Suppressor macrophage treated with lipopolysaccharide for 1 hour (primary cell): ENCODE results near the gene RPS19BP1.
"Not testable (repeated sequence)": the region's sequence is repeated elsewhere in the genome, so short reads cannot be mapped to it uniquely, and the experiment has no call there.

ENCODE experiments used
- DNase-seq, 3 donors: peaks; one replicate each; pipeline ENCODE4 v3.0.0-alpha.2; 2020 to 2022

RPS19BP1 gene

DNA sequence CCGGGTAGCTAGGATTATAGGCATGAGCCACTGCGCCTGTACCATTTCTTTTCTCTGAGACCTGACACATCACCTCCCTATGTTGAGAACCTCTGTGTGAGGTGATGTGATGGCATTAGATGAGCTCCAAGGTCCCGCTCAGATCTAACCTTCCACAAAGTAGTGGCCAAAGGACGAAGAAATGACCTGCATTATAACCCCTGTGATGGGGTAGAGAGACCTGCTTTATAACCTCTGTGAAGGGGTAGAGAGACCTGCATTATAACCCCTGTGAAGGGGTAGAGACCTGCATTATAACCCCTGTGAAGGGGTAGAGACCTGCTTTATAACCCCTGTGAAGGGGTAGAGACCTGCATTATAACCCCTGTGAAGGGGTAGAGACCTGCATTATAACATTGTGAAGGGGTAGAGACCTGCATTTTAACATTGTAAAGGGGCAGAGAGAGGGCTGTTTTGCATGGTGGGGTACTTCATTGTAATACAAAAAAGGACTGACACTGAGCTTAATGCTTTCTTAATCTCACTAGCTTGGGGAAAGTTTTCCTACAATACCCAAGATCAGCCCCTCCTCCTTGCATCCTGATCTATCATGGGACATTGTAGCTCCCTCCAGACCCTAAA lies 21.9 kb downstream of the RPS19BP1 start:
- no peak for DNase-seq

DNA sequence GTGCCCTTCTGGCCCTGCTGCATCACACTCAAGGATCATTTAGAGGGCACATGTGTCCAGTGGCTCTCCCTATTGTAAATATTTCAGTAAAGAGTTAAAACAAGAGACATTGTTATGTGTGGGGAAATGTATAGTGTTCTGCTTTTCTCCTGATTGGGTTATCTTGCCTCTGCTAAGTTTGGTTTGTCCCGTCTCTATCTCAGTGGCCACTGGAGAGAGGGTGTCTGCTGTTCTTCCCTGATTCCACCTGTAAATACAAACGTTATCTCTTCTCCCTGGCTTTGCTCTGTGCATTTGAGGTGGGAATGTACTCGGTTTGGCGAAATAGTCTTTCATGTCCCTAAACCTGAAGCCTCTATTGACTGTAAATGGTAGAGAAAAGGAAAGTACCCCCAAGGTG lies 24.2 kb downstream of the RPS19BP1 start:
- DNase-seq: no peak

DNA sequence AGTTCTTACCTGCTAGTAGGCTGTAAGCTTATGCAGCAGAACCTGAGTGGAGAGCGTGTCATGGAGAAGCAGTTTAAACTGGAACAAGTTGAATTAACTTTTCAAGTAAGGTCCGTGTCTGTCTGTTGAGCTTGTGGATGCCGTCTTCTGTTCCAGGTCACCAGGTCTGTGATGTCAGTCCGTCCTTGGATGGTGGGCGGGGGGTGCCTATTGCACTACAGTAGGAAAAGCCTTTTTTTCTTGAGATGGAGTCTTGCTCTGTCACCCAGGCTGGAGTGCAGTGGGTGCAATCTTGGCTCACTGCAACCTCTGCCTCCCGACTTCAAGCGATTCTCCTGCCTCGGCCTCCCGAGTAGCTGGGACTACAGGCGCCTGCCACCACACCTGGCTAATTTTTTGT lies 25.5 kb downstream of the RPS19BP1 start:
- not testable (repeated sequence) for DNase-seq

DNA sequence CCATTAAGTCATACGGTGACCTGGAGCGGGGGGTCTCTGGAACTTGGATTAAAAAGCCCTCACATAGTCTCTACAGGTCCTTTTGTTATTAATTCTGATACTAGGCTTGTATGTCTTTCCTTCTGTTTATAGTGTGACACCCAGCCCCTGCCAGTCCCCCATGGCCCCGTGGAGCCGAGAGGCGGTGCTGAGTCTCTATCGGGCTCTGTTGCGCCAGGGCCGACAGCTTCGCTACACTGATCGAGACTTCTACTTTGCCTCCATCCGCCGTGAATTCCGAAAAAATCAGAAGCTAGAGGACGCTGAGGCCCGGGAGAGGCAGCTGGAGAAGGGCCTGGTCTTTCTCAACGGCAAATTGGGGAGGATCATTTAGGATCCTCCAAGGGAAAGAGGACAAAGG lies 28.5 kb downstream of the RPS19BP1 start:
- no peak for DNase-seq

DNA sequence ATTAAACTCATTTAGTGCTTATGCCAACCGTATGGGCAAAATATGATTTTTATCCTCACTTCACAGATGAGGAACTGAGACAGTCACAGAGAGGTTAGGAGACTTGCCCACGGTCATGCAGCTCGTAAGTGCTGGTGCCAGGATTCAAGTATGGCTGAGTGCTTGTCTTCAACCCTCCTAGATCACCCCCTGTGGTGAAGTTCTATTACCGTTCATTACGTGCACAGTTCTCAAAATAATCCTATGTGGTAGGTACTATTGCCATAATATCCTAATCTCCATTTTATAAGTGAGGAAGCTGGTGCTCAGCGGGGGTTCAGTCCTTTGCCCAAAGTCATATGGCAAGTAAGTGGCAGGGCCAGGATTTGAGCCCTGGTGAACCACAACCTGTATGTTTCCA lies 28.9 kb downstream of the RPS19BP1 start:
- no peak for DNase-seq

DNA sequence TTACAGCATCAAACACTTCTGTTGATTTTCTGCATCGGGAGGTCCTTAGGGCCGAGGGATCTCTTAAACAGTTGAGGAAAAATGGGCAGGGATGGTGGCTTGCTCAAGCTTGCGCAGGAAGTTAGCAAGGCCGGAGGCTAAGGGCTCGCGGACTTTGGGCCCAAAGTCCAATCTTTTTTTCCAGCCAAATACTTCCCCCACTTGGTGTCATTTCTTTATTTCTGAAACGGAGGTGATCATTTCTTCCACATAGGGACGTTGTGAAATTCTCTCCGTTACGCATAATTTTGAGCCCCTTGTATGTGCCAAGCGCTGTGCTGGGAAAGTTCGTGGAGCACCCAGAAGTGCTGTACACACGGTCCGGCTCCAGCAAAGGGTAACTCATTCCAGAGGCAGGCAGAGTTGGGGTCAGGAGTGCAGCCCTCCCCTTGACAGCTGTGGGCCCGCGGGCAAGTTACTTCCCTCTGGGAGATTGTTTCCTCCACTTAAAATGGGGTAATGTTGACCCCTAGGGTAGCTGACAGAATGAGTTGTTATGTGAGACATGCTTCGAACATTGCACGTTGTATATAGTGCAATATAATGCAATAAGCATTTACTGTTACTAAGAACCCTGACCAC lies 29.6 kb downstream of the RPS19BP1 start:
- peak; percentile 32 to 43 (median 41) for DNase-seq

DNA sequence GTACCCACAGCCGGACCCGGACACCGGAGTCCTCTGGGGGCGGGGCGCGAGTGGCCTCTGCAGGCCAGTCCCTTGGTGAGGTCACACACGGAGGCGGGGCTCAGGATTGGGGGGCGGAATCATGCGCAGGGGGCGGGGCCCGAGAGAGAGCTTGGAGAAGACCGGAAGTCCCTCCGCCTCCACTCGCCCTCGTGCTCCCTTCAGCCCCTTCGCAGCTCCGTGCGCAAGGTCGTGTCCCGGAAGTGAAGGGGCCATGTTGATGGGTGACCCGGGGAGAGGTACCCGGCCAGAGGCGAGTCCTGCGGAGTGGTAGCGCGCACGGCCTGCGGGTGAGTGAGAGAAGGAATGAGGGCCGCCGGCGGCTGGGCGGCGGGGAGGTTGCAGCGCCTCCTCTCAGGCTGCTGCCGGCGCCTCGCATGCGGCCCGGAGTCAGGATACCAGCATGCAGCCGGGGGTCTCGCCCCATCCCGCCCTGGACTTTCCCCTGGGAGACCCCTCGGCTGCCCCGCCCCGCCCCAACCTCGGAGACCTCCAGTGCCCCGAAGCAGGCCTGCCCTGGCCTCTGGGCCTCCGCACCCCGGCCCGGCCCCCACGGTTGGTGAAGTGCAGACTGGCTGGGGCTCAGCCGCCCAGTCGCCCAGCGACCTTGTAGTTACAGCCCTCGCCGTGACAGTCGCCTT lies 30.3 kb downstream of the RPS19BP1 start, which contains the start of gene MIEF1:
Gene MIEF1 (plus strand): TSS at position 182 of the 680 bp plus-strand sequence. CDS start 9,005 bp downstream, outside the sequence.
- DNase-seq: peak; percentile 97 to 99 (median 99)

DNA sequence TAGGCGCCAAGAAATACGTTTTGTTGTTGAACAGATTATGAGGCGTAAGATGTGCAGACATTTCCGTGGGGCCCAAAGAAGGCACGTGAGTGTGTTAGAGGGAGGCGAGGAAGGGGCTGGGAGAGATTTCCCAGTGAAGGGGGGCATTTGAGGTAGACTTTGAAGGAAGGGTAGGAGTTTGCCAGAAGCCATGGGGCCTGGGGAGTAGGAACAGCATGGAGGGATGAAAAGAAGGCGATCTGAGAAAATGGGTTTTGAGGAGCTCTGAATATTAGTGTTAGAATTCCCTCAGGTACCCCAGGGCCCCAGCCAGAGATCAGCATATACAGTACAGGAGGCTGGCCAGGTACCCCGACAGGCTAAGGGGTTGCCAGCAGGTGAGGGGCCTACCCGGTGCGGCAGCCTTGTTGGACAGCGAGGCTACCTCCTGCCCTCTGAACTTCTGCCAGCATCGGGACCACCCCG lies 30.9 kb downstream of the RPS19BP1 start:
- DNase-seq: no peak

DNA sequence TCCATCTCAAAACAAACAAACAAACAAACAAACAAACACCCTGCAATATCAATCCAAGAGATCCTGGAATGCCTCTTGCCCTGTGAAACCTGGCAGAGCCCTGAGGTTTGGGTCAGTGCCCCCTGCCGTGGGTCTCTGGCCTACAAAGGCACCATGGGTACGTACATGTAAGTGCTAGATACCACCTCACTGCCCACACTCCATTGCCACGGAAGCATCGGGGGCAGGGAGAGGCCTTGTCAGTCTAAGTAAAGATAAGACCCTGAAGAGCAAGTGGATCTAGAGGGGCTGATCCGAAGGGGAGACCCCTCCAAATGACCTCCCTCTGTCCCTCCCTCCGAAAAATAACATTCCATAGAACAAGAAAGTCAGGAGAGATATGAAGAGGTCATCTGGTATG lies 32.4 kb downstream of the RPS19BP1 start:
- DNase-seq: no peak

DNA sequence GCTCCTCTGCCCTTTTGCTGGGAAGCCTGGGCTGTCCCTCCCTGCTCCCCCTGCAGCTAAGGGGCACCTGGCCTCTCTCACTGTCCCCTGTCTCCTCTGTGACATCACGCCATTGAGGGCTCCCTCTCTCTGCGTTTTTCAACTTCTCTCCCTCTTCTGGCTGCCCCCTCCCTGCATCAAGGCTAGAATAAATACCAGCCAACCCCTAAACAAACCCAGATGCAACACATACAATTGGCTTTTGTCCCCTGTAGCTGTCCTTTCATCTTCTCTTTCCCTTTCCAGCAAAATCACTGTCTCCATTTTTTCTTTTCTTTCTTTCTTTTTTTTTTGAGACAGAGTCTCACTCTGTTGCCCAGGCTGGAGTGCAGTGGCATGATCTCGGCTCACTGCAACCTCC lies 33.7 kb downstream of the RPS19BP1 start:
- DNase-seq: no peak

DNA sequence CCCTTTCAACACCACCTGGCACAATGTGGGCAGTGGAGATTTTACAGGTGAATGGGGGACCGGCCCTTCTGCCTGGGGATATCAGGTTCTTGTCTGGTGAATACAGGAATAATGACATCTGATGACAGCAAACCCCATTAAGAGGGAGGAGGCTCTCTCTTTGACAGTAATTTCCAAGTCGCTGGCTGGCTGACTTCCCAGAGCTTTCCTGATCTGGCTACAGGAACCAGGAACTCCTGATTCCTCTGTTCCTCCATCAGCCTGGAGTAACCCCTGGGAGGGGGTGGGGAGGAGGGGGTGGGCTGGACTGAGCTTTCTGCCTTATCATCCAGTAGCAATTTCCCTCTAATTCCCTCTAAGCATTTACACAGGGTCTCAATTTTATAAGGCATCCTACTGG lies 34.2 kb downstream of the RPS19BP1 start:
- DNase-seq: no peak

DNA sequence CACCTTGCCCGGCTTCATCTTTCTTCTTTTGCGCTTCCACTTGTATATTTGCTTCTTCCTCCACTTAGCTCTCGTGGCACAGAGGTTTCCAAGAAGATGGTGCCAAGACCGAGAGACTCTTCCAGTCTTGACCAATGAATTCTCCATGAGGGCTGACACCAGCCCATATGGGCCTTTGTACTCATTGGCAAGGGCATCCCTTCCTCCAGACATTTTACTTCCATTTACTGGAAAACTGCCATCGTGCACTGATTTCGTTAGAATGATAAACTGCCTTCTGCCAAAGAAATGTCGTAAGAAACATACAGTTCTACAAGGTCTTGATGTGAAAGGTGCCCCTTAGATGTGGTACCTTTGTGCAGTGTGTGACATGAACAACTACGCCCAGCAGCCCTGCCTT lies 35.1 kb downstream of the RPS19BP1 start:
- no peak for DNase-seq

DNA sequence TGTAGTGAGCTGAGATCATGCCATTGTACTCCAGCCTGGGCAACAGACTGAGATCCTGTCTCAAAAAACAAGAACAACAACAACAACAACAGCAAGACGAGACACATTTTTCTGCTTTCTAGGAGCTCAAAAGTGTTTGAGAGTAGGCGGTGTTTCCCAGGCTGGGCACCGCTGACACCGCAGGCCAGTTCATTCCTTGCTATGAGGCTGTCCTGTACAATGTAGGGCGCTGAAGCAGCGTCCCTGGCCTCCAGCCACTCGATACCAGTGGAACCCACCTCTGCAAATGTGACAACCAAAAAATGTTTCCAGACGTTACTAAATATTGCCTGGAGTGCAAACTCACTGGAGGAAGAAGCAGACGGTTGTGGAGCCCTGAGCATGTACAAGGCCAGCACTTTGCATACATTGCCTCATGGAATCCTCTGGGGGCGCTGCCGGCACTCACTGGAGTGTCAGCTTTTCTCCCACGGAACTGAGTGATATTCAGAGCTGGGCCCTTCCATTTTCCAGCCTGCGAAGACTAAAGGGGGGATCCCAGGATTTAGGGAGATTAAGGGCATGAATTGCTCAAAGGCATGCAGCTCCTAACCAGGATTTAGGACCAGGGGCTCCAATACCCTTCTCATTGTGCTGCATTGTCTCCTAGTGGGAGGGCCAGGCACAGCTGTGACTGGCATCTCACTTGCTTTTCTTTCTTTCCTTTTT lies 36.3 kb downstream of the RPS19BP1 start:
- DNase-seq: peak; percentile 85 to 90 (median 89)

DNA sequence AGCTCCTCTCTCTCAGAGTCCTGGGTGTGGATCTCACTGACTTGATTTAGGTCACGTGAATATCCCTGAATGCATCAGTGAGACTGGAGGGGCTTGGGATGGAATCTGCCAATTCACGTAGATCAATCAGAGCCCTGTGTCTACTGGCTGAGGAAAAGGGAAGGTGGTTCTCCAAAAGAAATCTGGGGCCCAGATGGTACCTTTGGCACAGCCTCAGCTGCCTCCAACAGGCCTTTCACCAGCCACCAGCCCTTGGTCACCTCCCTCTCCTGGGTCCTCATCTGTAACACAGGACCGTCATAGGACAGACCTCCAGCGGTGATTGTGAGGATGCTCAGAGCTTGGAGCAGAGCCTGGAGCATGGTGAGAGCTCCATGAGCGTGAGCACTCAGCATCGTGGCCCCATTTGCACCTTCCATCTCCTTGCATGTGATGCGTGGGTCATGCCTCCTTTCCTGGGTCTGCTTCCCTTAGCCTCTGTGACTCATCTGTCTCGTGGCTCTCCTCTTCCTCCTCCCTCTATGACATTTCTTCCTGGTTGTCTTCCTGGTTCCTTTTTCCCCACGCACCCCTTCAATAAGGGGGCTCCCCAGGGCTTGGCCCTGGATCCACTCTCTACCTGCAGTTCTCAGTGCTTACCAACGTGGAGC lies 38.0 kb downstream of the RPS19BP1 start:
- DNase-seq: peak; percentile 89 to 92 (median 90)

DNA sequence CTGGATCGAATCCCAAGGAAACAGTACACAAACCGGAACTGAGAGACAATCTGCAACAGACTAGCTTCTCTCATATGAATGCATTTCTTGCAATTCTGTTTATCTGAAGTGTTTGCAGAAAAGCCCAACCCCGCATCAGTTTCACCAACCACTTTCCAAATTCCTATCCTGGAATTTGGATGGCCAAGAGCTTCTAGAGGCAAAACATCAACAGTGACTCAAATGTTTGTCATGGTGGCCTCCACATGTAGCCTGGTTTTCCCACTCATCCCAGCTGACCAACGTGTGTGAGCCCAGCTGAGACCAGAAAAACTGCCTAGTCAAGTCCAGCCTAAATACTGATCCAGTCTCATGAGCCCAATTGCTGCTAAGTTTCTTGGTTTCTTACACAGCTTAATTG lies 38.8 kb downstream of the RPS19BP1 start:
- peak; percentile 44 to 53 (median 48) for DNase-seq

DNA sequence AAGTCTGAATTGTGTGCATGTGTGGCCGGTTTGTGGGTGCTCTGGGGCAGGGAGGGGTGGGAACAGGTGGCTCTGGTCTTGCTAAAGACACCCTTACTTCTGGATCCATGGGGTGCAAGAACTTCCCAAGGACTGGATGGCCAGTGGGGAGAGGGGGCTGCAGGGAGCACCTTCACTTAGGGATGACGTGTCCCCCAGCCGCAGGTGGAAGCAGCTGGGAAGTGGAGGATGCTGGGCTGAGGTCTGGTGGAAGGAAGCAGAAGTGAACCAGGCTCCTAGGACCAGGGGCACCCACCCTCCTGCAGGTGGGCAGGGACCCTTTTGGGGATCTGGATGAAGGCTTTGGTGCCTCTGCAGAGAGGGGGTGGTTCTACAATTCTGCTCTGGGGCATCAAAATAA lies 40.4 kb downstream of the RPS19BP1 start:
- no peak for DNase-seq

DNA sequence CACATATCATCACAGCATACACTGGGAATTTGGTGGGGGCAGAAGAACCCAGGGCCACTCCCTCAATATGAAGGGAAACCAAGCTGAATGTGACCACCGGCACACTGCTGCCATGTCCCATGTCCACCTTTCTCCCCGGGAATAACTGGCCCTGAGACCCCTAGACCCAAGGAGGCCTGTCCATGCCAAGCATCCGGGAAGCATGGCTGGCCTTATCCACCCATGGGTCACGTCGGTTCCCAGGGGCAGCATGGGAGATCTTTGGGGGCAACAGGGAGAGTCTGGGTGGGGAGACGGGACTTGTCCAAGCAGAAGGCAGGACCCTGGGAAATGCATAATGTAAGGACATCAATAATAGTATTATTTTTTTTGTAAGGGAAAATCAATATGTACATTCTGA lies 40.9 kb downstream of the RPS19BP1 start:
- DNase-seq: no peak

DNA sequence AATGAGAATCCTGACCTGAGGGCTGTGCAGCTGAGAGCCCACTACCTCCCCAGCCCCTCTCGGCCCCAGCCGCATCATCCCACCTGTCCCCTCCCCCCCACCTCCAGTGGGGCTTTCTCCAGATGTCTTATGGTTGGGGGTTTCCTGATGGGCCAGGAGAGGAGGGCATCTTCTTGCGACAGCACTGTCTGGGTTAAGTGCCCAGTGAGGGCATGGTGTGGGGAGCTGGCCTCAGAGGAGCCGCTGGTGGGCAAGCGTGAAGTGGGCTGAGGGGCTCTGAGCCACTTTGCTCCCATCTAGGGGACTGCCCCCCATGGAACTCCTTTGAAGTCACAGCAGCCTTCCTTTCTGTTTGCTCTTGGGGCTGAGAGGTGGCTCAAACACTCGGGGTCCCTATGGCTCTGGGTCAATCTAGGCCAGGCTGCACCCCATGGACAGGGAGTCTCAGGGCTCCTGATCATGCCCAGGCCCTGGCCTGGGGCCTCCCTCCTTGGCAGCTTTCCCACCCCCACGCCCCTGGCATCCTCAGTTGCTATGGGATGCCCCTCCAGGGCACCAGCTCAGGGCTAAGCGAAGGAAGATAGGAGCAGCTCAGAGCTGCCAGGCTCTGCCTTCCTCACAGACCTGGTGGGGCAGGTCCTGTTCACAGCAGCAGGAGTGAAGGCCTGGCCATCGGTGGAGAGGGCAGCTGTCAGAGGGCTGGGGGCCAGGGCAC lies 41.4 kb downstream of the RPS19BP1 start:
- DNase-seq: no peak

DNA sequence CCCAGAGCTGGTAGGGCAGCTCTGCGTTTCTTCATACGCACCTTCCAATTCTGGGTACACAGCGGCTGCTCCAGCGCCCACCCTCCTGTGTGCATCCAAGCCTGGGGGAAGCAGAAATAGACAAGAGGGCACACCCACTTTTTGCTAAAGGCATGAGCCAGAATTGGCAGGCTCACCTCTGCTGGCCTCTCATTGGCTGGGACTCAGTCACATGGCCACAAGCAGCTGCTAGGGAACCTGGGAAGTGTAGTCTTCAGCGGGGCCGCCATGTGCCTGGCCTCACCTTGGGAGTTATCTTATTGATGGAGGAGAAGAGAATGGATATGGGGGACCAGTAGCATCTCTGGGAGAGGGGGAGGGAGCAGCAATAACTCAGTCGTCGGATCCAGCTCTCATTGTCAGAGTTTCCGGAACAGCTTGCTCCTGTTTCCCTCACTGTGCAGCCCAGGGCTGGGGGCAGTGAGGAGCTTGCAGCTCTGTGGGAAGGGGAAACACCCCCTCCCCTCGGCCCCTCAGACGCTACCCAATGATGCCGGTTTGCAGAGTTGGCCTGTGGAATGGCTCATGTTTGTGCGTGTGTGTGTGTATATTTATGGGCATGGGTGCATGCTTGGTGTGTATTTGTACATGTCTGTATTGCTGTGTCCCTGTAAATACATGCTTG lies 42.3 kb downstream of the RPS19BP1 start:
- peak; percentile 75 to 81 (median 78) for DNase-seq

DNA sequence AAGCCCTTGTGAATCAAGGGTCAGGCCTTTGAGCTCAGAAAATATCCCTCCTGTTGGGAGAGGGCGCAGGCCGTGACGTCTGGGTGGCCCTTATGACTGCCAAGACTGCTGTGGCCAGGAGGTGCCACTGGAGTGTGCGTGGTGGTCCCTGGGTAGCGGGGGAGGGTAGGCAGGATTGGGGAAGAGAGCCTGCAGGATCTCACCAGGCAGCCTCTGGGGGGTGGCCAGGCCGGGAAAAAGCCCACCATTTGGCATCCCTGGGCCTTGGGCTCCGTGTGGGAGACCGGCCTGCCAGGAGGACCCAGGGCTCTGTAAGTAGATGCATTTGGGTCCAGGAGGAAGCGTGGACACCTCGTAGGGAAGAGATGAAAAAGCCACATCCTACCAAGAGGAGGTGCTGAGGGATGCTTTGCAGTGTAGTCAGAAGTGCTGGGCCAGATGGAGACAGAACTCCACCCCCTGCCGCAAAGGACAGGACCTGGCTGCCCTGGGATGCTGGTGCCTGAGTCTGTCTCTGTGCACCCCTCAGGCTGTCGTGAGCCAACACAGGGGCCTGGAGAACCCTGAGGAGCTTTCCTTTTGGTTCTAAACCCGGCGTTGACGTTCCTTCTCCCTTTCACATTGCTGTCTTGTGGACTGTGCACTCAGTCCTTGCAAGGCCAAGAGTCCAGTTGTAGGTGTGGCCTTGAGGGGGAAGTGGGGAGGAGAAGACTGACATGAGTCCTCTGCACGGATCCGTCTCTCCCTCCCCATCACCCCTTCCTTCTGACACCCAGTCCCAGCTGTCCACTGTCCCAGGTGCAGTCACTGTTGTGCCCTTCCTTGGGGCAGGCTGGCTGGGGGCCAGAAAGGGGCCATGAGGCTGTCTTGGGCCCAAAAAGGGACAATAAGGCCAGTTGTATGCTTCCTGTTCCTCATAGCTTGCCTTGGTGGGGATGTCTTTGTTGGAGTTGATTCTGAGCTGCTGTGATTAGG lies 43.2 kb downstream of the RPS19BP1 start:
- DNase-seq: peak in 1 of 3 donors; percentile 14
